Right lobe of liver (tissue), 4 donors: ENCODE data around the gene C4A.
"Not testable (repeated sequence)": the region's sequence is repeated elsewhere in the genome, so short reads cannot be mapped to it uniquely, and the experiment has no call there.

Source experiments
- POLR2A ChIP-seq: fragments of 450-650 bp; IDR thresholded peaks from one replicate; pipeline ENCODE4 v1.6.1; 2017; ENCODE audit warnings: antibody characterized with exemption, mild to moderate bottlenecking
- TF ChIP-seq, protein P1 (sequence below), 4 donors: fragments of 200-600 bp in 3 of 4; fragments of 450-650 bp in 1 of 4; IDR thresholded peaks; one replicate each; pipeline versions ENCODE4 v1.5.1 to v1.8.0; 2016 to 2022; ENCODE audit warnings: antibody characterized with exemption in 4 of 4, mild to moderate bottlenecking in 2 of 4
- donor health status: DM: no; HTN: no; CAD: no.
- donor health status: DM: no; HTN: no; CAD: no.
- donor health status: DM: no; HTN: yes; CAD: no.

DNA sequence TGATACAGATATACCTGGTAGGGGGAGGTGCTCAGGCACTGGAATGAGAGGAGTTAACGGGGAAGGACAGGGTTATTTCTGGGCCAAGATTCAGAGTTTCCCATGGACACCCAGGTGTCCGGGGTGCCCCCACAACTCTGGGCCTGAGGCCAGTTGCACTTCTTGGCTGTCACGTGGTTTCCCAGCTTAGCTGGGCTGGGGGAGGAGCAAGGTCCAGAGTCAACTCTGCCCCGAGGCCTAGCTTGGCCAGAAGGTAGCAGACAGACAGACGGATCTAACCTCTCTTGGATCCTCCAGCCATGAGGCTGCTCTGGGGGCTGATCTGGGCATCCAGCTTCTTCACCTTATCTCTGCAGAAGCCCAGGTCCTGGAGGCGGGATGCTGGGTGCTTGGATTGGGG is 32.7 kb downstream of the C4A start, which contains the start of gene C4B:
- TF ChIP-seq, protein P1, sequence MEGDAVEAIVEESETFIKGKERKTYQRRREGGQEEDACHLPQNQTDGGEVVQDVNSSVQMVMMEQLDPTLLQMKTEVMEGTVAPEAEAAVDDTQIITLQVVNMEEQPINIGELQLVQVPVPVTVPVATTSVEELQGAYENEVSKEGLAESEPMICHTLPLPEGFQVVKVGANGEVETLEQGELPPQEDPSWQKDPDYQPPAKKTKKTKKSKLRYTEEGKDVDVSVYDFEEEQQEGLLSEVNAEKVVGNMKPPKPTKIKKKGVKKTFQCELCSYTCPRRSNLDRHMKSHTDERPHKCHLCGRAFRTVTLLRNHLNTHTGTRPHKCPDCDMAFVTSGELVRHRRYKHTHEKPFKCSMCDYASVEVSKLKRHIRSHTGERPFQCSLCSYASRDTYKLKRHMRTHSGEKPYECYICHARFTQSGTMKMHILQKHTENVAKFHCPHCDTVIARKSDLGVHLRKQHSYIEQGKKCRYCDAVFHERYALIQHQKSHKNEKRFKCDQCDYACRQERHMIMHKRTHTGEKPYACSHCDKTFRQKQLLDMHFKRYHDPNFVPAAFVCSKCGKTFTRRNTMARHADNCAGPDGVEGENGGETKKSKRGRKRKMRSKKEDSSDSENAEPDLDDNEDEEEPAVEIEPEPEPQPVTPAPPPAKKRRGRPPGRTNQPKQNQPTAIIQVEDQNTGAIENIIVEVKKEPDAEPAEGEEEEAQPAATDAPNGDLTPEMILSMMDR (IDR thresholded peaks at IDR 0.05), result not testable (repeated sequence)
- not testable (repeated sequence) for TF ChIP-seq POLR2A
